Left lung (tissue), 10 donors: ENCODE data around the gene SECTM1. TPM values are rescaled to one million over a fixed set of nuclear protein-coding genes. Genes with fewer than 3 reads are reported as not detected.
A peak's percentile ranks its signal among the peaks of the same experiment; 100 is the strongest.
"Not testable (repeated sequence)": the region's sequence is repeated elsewhere in the genome, so short reads cannot be mapped to it uniquely, and the experiment has no call there.

Source experiments
- ATAC-seq: fragments of 200-7000 bp; cut with Tn5 transposase; one replicate; pipeline ENCODE4 v1.9.1; 2020; ENCODE audit warnings: moderate library complexity
- DNase-seq, 4 donors: peaks; one replicate each; pipeline ENCODE4 v3.0.0-alpha.2; 2013 to 2020
- H3K27ac ChIP-seq, 2 donors: fragments of 200-600 bp; sonication (generic) in 1 of 2; one replicate each; pipeline versions ENCODE4 v1.5.0 to v1.8.0; 2020 to 2021
- H3K27me3 ChIP-seq, 2 donors: fragments of 200-600 bp; sonication (generic) in 1 of 2; one replicate each; pipeline versions ENCODE4 v1.5.0 to v1.8.0; 2020 to 2021
- H3K36me3 ChIP-seq, 2 donors: fragments of 200-600 bp; sonication (generic) in 1 of 2; one replicate each; pipeline versions ENCODE4 v1.5.0 to v1.8.0; 2020 to 2021
- H3K4me1 ChIP-seq, 2 donors: fragments of 200-600 bp; one replicate each; pipeline ENCODE4 v1.8.0; 2021
- H3K4me3 ChIP-seq, 2 donors: fragments of 200-600 bp; sonication (generic) in 1 of 2; one replicate each; pipeline versions ENCODE4 v1.5.0 to v1.8.0; 2020 to 2021; ENCODE audit warnings: mild to moderate bottlenecking in 1 of 2
- H3K9me3 ChIP-seq, 2 donors: fragments of 200-600 bp; sonication (generic) in 1 of 2; one replicate each; pipeline versions ENCODE4 v1.5.0 to v1.8.0; 2020 to 2021
- CTCF ChIP-seq, 2 donors: fragments of 200-600 bp; sonication (generic) in 1 of 2; IDR thresholded peaks; one replicate each; pipeline versions ENCODE4 v1.5.0 to v1.8.0; 2021; ENCODE audit warnings: antibody characterized with exemption in 2 of 2
- intact Hi-C, 2 donors: fragments of 100-400 bp; cut with DNase I; formaldehyde crosslinking; loops; one replicate each; pipeline versions ENCODE4 v1.11.2 to v1.14.2; 2022
- polyA plus RNA-seq, 6 donors: library from polyadenylated mRNA; unstranded; fragments of 120-200 nt; gene quantifications; one replicate each; pipeline ENCODE4 v1.2.1, GENCODE V29; 2013; ENCODE audit not compliant: insufficient read length in 6 of 6
- total RNA-seq, 2 donors: library from RNA; stranded (reverse); fragmentation: NEBNext Ultra II Directional; extraction: Animal tissue kit (Norgen Biotek cat#: 25700); gene quantifications; one replicate each; pipeline ENCODE4 v1.2.1, GENCODE V29; 2021
- donor health status: DM: no; HTN: yes; CAD: no.
- donor health status: DM: no; HTN: no; CAD: no.

SECTM1 gene
- total and polyA plus RNA-seq, 8 donors, result 1.9 to 36.8 (median 2.7) TPM

- Histone ChIP-seq H3K27me3 (peaks cover 34 to 90% of the 10 kb centered on the region in 2 donors), H3K9me3 (no peaks in the 10 kb centered on the region), H3K27ac (no peak overlapping the region), H3K4me3 (no peak overlapping the region), H3K36me3 (no peaks in the 10 kb centered on the region), H3K4me1 (no peaks in the 10 kb centered on the region)
- intact Hi-C loops, result no loop called here
- DNase-seq (peak in 1 of 4 donors; percentile 66), ATAC-seq (no peak)
- no peak for TF ChIP-seq CTCF (IDR thresholded peaks at IDR 0.05)
These were observed 45.1 kb upstream of the SECTM1 start for GRCh38 chr17:82378741-82379021.

- Histone ChIP-seq H3K4me3 (no peak overlapping the region), H3K27ac (no peak overlapping the region), H3K4me1 (no peaks in the 10 kb centered on the region), H3K27me3 (peaks cover 34 to 91% of the 10 kb centered on the region in 2 donors), H3K9me3 (no peaks in the 10 kb centered on the region), H3K36me3 (no peaks in the 10 kb centered on the region)
- DNase-seq, result peak in 1 of 4 donors; percentile 74
- TF ChIP-seq CTCF (IDR thresholded peaks at IDR 0.05), result no peak
- no peak for ATAC-seq
- intact Hi-C loops, result no loop called here
These were observed 44.6 kb upstream of the SECTM1 start for GRCh38 chr17:82377924-82378740.

GRCh38 chr17:82377294-82377693 lies 43.7 kb upstream of the SECTM1 start:
- H3K27me3 ChIP-seq, result peaks cover 41 to 91% of the 10 kb centered on the region in 2 donors
- DNase-seq, H3K9me3 ChIP-seq, ATAC-seq, intact Hi-C loops, H3K36me3 ChIP-seq, H3K4me3 ChIP-seq, H3K4me1 ChIP-seq, H3K27ac ChIP-seq: not testable (repeated sequence)

GRCh38 chr17:82376042-82376730 lies 42.6 kb upstream of the SECTM1 start:
- peaks cover 52 to 93% of the 10 kb centered on the region in 2 donors for H3K27me3 ChIP-seq
- no peaks in the 10 kb centered on the region for H3K36me3 ChIP-seq
- DNase-seq, result peak in 1 of 4 donors; percentile 59
- H3K27ac ChIP-seq, result no peak overlapping the region
- no peak for TF ChIP-seq CTCF (IDR thresholded peaks at IDR 0.05)
- peaks cover 1 to 15% of the 10 kb centered on the region in 2 donors for H3K4me1 ChIP-seq
- ATAC-seq, result no peak
- no peaks in the 10 kb centered on the region for H3K9me3 ChIP-seq
- intact Hi-C loops, result no loop called here
- H3K4me3 ChIP-seq, result no peak overlapping the region

GRCh38 chr17:82375359-82376041 lies 41.9 kb upstream of the SECTM1 start:
- Histone ChIP-seq H3K4me3 (no peak overlapping the region), H3K27me3 (peaks cover 59 to 93% of the 10 kb centered on the region in 2 donors), H3K27ac (no peak overlapping the region), H3K4me1 (peaks cover 6 to 22% of the 10 kb centered on the region in 2 donors), H3K9me3 (no peaks in the 10 kb centered on the region), H3K36me3 (no peaks in the 10 kb centered on the region)
- DNase-seq (peak in 1 of 4 donors; percentile 64), ATAC-seq (no peak)
- intact Hi-C loops, result no loop called here
- no peak for TF ChIP-seq CTCF (IDR thresholded peaks at IDR 0.05)
